ENCODE data around the gene FOXP3. TPM values are rescaled to one million over a fixed set of nuclear protein-coding genes. Genes with fewer than 3 reads are reported as not detected.

Gene FOXP3
- total RNA-seq, 2 donors from 2014 or later: 0.55 to 0.78 TPM

DNA sequence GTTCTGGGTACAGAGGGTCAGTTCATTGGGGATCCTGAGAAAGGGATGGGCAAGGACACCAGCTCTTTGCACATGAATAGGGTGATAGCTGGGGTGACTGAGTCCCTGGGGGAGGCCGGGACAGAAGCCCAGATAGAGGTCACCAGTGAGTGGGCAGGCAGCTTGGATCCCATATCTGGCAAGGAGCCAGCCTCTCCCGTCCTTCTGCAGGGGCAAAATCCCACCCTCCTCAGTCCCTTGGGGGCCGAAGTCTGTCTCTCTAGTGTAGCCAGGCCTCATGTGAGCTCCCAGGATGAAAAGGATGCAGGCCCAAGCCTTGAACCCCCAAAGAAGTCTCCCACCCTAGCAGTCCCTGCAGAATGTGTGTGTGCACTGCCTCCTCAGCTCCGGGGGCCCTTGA, 22.1 kb upstream of the FOXP3 start:
- Mint-ChIP-seq H3K4me1 (ENCODE audit: low read depth in 2 of 2) (peaks cover 7 to 11% of the 10 kb centered on the region in 2 donors), H3K4me3 (no peak overlapping the region), H3K27me3 (peaks cover 2 to 10% of the 10 kb centered on the region in 2 donors), H3K9me3 (no peaks in the 10 kb centered on the region), H3K36me3 (no peaks in the 10 kb centered on the region), H3K27ac (no peak overlapping the region)
- ATAC-seq (no peak), DNase-seq (ENCODE audit: low spot score) (no peak)

DNA sequence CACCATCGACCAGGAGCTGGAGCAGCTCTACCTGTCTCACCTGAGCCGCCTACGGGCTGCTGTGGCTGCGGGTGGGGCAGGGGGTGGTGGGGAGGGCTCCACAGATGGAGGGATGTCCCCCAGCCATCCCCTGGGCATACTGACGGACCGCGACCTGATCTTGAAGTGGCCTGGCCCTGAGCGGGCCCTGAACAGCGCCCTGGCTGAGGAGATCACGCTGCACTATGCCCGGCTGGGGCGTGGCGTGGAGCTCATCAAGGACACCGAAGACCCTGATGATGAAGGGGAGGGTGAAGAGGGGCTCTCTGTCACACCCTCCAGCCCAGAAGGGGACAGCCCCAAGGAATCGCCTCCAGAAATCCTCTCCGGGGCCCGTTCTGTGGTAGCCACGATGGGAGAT, 21.6 kb upstream of the FOXP3 start:
- H3K27ac Mint-ChIP-seq: no peak overlapping the region
- no peaks in the 10 kb centered on the region for H3K36me3 Mint-ChIP-seq
- no peaks in the 10 kb centered on the region for H3K9me3 Mint-ChIP-seq
- ATAC-seq (no peak), DNase-seq (ENCODE audit: low spot score) (no peak)
- H3K27me3 Mint-ChIP-seq: peaks cover 0 to 8% of the 10 kb centered on the region in 2 donors
- H3K4me1 Mint-ChIP-seq (ENCODE audit: low read depth in 2 of 2): peaks cover 7 to 11% of the 10 kb centered on the region in 2 donors
- no peak overlapping the region for H3K4me3 Mint-ChIP-seq

DNA sequence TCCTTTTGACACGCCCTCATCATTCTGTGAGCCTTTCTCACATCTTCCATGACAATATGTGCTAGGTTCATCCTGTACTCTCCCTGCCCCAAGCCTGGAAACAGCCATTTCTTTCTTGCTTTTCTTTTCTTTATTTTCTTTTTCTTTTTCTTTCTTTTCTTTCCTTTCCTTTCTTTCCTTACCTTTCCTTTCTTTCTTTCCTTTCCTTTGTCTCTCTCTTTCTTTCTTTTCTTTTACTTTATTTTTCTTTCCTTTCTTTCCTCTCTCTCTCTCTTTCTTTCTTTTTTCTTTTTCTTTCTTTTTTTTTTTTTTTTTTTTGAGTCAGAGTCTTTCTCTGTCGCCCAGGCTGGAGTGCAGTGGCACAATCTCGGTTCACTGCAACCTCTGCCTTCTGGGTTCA, 19.7 kb upstream of the FOXP3 start:
- H3K27me3 Mint-ChIP-seq: peaks cover 0 to 7% of the 10 kb centered on the region in 2 donors
- H3K36me3 Mint-ChIP-seq: no peaks in the 10 kb centered on the region
- H3K27ac Mint-ChIP-seq: no peak overlapping the region
- H3K9me3 Mint-ChIP-seq: no peaks in the 10 kb centered on the region
- no peak for DNase-seq (ENCODE audit: low spot score)
- no peak for ATAC-seq
- peaks cover 7 to 11% of the 10 kb centered on the region in 2 donors for H3K4me1 Mint-ChIP-seq (ENCODE audit: low read depth in 2 of 2)
- no peak overlapping the region for H3K4me3 Mint-ChIP-seq

DNA sequence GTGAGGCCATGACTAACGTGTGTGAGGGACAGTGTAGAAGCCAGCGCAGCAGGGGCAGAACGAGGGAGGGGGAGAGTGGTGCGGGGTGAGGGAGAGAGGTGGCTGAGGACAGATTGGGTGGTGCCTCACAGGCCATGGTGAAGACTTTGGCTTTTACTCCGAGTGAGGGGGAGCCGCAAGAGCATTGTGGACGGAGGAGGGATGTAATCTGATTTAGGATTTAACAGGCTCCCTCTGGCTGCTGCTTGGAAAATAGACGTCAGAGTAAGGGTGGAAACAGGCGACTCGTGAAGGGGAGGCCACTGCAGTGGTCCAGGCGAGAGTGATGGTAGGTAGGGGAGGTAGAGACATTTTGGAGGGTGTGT, 18.1 kb upstream of the FOXP3 start:
- Mint-ChIP-seq H3K4me3 (no peak overlapping the region), H3K36me3 (no peaks in the 10 kb centered on the region), H3K9me3 (no peaks in the 10 kb centered on the region), H3K4me1 (ENCODE audit: low read depth in 2 of 2) (peaks cover 5 to 8% of the 10 kb centered on the region in 2 donors), H3K27me3 (peaks cover 0 to 5% of the 10 kb centered on the region in 2 donors), H3K27ac (peak overlapping the region in 1 of 2 donors; percentile 29)
- DNase-seq (ENCODE audit: low spot score) (no peak), ATAC-seq (no peak)

DNA sequence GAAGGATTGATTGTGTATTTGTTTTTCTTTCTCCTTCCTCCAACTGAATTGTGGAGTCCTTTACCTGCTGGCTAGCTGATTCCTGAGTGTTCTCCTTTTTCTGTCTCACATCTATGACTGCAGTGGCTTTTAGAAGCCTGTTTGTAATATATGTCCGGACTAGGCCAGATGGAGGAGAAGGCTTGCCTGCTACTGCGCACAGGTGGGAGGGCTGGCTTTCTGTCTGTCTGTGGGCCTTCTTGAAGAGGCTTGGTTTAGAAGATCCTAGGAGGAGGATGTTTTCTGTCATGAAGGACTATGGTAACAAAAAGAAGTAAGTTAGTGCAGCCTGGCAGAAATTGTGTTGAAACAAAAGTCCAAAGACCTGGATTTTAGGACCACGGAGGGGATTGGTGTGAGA, 13.6 kb upstream of the FOXP3 start:
- Mint-ChIP-seq H3K36me3 (peaks cover 6% of the 10 kb centered on the region), H3K9me3 (no peaks in the 10 kb centered on the region), H3K4me3 (no peak overlapping the region), H3K27ac (peak overlapping the region in 1 of 2 donors; percentile 64), H3K4me1 (ENCODE audit: low read depth in 2 of 2) (peaks cover 19 to 31% of the 10 kb centered on the region in 2 donors), H3K27me3 (peaks cover 0 to 5% of the 10 kb centered on the region in 2 donors)
- no peak for ATAC-seq
- DNase-seq (ENCODE audit: low spot score): no peak

DNA sequence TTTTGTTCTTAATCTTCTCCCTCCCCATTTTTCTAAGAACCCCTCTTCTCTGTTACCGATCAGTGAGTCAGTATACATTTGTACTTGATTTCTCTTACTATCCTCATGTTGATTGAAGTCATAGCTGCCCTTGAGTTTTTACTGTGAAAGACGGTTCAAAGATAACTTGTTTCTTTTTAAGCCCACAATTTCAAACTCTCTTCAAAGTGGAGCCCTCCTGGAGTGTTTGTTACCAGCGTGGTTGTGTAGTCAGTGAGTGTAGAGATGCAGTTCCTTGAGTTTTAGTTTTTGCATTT, 13.0 kb upstream of the FOXP3 start:
- H3K4me1 Mint-ChIP-seq (ENCODE audit: low read depth in 2 of 2): peaks cover 23 to 34% of the 10 kb centered on the region in 2 donors
- no peak for DNase-seq (ENCODE audit: low spot score)
- no peak for ATAC-seq
- peaks cover 6% of the 10 kb centered on the region for H3K36me3 Mint-ChIP-seq
- H3K27ac Mint-ChIP-seq: peak overlapping the region; percentile 4 to 64
- no peak overlapping the region for H3K4me3 Mint-ChIP-seq
- H3K27me3 Mint-ChIP-seq: peaks cover 0 to 4% of the 10 kb centered on the region in 2 donors
- H3K9me3 Mint-ChIP-seq: no peaks in the 10 kb centered on the region

DNA sequence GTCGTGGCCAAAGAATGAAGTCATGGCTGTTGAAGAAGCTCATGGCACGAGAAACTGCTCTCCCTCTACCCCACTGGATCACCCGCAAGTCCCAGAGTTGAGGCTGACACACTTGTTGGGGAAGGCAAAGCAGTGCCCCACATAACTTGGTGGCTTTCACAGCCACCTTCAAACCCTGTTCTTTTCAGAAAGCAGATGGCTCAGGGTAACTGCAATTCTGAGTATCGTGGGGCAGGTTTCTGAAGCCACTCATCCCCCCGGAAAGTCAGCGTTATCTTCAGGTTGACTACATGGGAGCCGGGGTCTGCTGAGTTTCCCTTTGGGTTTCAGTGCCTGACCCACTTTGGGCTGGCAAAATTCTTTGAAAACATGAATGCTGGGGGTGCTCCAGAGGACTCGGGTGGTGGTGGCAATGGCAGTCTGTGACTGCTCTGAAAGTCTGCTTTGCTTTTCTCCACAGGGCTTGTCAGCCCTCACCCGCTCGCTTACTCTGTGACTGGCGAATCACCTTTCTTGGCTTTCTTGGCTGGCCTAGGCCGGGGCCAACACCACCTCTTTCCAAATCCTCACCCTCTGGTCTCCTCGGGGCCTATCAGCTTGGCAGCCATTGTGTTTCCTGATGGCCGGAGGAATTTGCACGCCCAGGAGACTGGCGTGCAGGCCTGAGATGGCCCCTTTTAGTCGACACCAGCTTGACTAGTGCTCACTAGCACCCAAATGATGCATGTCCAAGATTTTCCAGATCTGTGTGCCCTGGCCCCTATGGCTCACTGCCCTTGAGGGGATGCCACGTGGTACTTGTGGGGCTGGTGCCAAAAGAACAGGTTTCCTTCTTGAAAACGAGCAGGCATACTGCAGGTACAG, 12.4 kb upstream of the FOXP3 start:
- no peaks in the 10 kb centered on the region for H3K9me3 Mint-ChIP-seq
- H3K27ac Mint-ChIP-seq: peak overlapping the region; percentile 4 to 64
- peaks cover 24 to 34% of the 10 kb centered on the region in 2 donors for H3K4me1 Mint-ChIP-seq (ENCODE audit: low read depth in 2 of 2)
- peaks cover 6% of the 10 kb centered on the region for H3K36me3 Mint-ChIP-seq
- no peaks in the 10 kb centered on the region for H3K27me3 Mint-ChIP-seq
- peak overlapping the region; percentile 15 for H3K4me3 Mint-ChIP-seq
- DNase-seq (ENCODE audit: low spot score) (no peak), ATAC-seq (no peak)

DNA sequence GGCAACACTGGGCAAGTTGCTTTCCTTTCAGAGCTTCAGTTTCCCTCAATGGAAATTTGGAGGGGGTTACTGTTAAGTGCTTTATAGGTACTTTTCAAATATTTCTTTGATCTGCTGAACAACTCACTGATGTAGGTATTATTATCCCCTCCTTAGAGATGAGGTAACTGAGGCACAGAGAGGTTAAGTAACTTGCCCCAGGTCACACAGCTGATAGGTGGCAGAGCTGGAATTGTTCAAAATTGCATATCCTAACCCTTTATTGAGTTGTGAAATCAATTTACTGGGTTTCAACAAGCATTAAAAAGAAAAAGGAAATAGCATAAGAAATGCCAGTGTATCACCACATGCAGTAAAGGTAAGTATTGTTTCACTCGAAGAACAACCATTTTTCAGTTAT, 11.7 kb upstream of the FOXP3 start:
- peaks cover 0 to under 1% of the 10 kb centered on the region in 2 donors for H3K27me3 Mint-ChIP-seq
- peaks cover 6% of the 10 kb centered on the region for H3K36me3 Mint-ChIP-seq
- H3K9me3 Mint-ChIP-seq: no peaks in the 10 kb centered on the region
- no peak for DNase-seq (ENCODE audit: low spot score)
- peaks cover 26 to 41% of the 10 kb centered on the region in 2 donors for H3K4me1 Mint-ChIP-seq (ENCODE audit: low read depth in 2 of 2)
- no peak overlapping the region for H3K4me3 Mint-ChIP-seq
- no peak for ATAC-seq
- no peak overlapping the region for H3K27ac Mint-ChIP-seq

DNA sequence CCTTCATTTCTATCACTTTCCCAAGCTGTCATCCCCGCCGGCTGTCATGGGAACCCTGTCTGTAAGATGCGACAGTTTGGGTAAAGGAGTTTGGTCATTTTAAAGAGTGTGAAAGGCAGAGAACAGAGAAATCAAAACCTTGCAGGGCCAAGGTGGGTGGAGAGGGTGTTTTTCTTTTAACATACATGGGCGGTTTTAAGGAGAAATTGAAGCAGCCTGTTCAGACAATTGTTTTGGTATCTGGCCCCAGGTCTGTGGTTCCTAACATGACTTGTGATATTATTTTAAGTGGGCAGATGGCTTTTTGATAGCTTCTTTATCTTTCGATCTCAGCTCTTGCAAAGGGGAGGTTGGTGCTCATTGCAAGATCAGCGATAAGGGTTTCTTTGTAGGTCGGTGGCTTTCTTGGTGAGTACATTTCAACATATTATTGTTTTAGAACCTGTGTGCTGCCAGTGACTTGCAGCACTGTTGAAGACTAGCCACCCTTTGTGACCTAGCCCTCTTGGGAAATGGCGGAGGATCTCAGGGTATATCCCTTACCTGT, 8.7 kb upstream of the FOXP3 start:
- ATAC-seq (no peak), DNase-seq (ENCODE audit: low spot score) (no peak)
- Mint-ChIP-seq H3K9me3 (no peaks in the 10 kb centered on the region), H3K36me3 (peaks cover 6% of the 10 kb centered on the region), H3K27ac (peak overlapping the region in 1 of 2 donors; percentile 56), H3K4me3 (peak overlapping the region; percentile 68), H3K4me1 (ENCODE audit: low read depth in 2 of 2) (peaks cover 34 to 55% of the 10 kb centered on the region in 2 donors), H3K27me3 (peaks cover 0 to 4% of the 10 kb centered on the region in 2 donors)

DNA sequence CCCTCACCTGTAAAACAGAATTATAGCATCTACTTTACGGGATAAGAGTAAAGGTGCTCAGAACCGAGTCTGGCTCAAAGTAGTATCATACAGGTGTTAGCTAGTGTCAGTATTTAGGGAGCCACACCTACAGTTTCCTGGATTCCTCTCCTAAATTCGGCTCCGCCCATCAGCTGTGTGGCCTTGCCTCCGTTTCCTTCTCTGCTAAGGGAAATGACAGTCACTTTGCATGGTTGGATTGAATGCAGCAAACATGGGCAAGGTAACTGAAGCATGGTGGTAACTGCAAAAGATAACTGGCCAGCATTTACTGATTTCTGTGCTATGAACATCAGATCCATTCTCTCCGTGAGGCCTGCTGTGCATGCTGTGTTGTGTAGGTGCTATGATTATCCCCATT, 7.9 kb upstream of the FOXP3 start:
- peaks cover 0 to 4% of the 10 kb centered on the region in 2 donors for H3K27me3 Mint-ChIP-seq
- peak overlapping the region in 1 of 2 donors; percentile 56 for H3K27ac Mint-ChIP-seq
- no peaks in the 10 kb centered on the region for H3K9me3 Mint-ChIP-seq
- peak overlapping the region; percentile 68 for H3K4me3 Mint-ChIP-seq
- H3K36me3 Mint-ChIP-seq: peaks cover 6% of the 10 kb centered on the region
- H3K4me1 Mint-ChIP-seq (ENCODE audit: low read depth in 2 of 2): peaks cover 34 to 56% of the 10 kb centered on the region in 2 donors
- DNase-seq (ENCODE audit: low spot score): no peak
- ATAC-seq: no peak

DNA sequence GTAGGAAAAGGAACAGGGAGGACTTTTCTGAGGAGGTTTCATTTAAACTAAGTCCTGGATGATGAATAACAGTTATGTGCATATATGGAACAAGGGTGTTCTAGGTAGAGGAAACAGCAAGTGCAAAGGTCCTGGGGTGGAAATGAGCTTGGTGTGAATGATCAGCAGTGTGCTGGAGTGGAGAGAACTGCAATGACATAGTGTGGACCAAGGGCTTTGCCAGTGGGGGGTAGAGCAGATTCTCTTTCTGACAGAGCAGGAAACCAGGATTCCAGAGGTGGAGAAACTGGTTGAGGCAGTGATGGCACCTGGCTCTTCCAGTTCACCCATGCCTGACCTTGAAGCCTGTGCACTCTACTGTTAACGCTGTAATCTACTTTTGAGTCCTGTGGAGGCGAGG, 6.8 kb upstream of the FOXP3 start:
- peaks cover 34 to 56% of the 10 kb centered on the region in 2 donors for H3K4me1 Mint-ChIP-seq (ENCODE audit: low read depth in 2 of 2)
- peaks cover 6% of the 10 kb centered on the region for H3K36me3 Mint-ChIP-seq
- peak overlapping the region; percentile 67 for H3K4me3 Mint-ChIP-seq
- peak overlapping the region; percentile 12 to 57 for H3K27ac Mint-ChIP-seq
- H3K27me3 Mint-ChIP-seq: peaks cover 0 to 4% of the 10 kb centered on the region in 2 donors
- no peaks in the 10 kb centered on the region for H3K9me3 Mint-ChIP-seq
- DNase-seq (ENCODE audit: low spot score) (no peak), ATAC-seq (no peak)

DNA sequence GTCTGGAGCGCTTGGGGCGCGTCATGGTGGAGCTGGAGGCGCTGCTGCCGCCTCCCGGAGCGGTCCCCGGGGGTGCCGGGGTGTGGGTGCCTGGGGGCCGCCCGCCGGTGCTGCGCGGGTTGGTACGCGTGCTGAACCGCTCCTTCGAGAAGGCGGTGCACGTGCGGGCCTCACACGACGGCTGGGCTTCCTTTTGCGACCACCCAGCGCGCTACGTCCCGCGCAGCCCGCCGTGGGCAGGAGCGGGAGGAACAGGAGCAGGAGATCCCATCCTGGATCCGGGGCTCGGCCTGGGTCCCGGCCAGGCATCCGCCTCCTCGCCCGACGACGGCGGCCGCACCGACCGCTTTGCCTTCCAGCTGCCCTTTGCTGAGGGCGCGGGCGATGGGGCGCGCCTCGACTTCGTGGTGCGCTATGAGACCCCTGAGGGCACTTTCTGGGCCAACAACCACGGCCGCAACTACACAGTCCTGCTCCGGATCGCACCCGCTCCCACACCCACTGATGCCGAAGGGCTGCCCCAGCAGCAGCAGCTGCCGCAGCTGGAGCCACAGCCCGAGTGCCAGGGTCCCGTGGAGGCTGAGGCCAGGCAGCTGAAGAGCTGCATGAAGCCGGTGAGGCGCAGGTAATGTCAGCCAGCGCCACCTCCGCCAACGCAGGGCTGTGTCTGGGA, 5.9 kb upstream of the FOXP3 start:
- peaks cover 30 to 54% of the 10 kb centered on the region in 2 donors for H3K4me1 Mint-ChIP-seq (ENCODE audit: low read depth in 2 of 2)
- peaks cover 6% of the 10 kb centered on the region for H3K36me3 Mint-ChIP-seq
- H3K9me3 Mint-ChIP-seq: no peaks in the 10 kb centered on the region
- peak overlapping the region; percentile 67 for H3K4me3 Mint-ChIP-seq
- peak overlapping the region; percentile 12 to 57 for H3K27ac Mint-ChIP-seq
- DNase-seq (ENCODE audit: low spot score): no peak
- no peak for ATAC-seq
- H3K27me3 Mint-ChIP-seq: peaks cover 0 to 4% of the 10 kb centered on the region in 2 donors

DNA sequence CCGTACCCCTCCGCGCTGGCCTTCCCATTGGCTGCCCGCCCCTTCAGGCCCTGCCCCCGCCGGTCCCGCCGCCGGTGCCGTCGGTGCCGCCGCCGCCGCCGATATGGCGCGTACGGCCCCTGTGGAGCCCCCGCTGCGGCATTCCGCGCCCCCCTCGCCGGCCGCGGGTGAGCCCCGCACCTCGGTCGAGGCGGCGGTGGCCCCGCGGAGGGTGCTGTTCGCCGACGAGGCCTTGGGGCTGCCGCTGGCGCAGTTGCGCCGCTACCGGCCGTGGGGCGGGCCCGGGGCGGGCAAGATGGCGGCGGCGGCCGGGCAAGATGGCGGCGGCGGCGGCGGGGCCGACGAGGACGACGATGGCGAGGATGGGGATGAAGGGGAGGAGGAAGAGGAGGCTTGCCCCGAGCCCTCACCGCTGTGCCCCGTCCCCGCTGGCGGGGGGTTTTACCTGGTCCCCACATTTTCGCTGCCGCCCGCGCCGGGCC, 5.3 kb upstream of the FOXP3 start, which contains the start of gene PPP1R3F:
TSS of gene PPP1R3F (plus strand) at position 27 of the 482 bp plus-strand sequence. CDS start at position 104, 77 bp downstream.
- Mint-ChIP-seq H3K4me1 (ENCODE audit: low read depth in 2 of 2) (peaks cover 26 to 49% of the 10 kb centered on the region in 2 donors), H3K27ac (peak within 1 kb of the TSS; percentile 94 to 98), H3K27me3 (peaks cover 0 to 4% of the 10 kb centered on the region in 2 donors), H3K4me3 (peak within 1 kb of the TSS; percentile 91), H3K36me3 (peaks cover under 1% of the 10 kb centered on the region), H3K9me3 (no peaks in the 10 kb centered on the region)
- ATAC-seq (peak; percentile 5 to 16), DNase-seq (ENCODE audit: low spot score) (no peak)
